Tibial artery (tissue), 4 donors: Measurements from ENCODE around the gene KLF6.

Source experiments
- DNase-seq, 2 donors: peaks; one replicate each; pipeline ENCODE4 v3.0.0-alpha.2; 2019
- H3K27ac ChIP-seq, 2 donors: fragments of 200-600 bp; sonication (generic) in 1 of 2; 1 replicate in 1 of 2; 2 replicates in 1 of 2; pipeline ENCODE4 v1.5.1; 2018 to 2019; ENCODE audit warnings: mild to moderate bottlenecking in 1 of 2
- H3K27me3 ChIP-seq, 2 donors: fragments of 200-600 bp; sonication (generic) in 1 of 2; one replicate each; pipeline versions ENCODE4 v1.5.1 to v1.6.0; 2016 to 2019
- H3K36me3 ChIP-seq, 3 donors: fragments of 200-600 bp; sonication (generic) in 2 of 3; one replicate each; pipeline ENCODE4 v1.5.1; 2016 to 2019; ENCODE audit warnings: mild to moderate bottlenecking in 2 of 3
- H3K4me1 ChIP-seq, 4 donors: fragments of 200-600 bp; sonication (generic) in 2 of 4; 1 replicate in 3 of 4; 2 replicates in 1 of 4; pipeline ENCODE4 v1.5.1; 2016 to 2019
- H3K4me3 ChIP-seq, 2 donors: fragments of 200-600 bp; sonication (generic) in 1 of 2; 1 replicate in 1 of 2; 2 replicates in 1 of 2; pipeline ENCODE4 v1.5.1; 2018 to 2019; ENCODE audit warnings: mild to moderate bottlenecking in 2 of 2
- H3K9me3 ChIP-seq, 3 donors: fragments of 200-600 bp; sonication (generic) in 1 of 3; one replicate each; pipeline ENCODE4 v1.5.1; 2016 to 2019
- CTCF ChIP-seq, 2 experiments: fragments of 200-600 bp in 1 of 2; fragments of 450-650 bp in 1 of 2; IDR thresholded peaks; one replicate each; pipeline ENCODE4 v1.5.1; 2017 to 2019; ENCODE audit warnings: antibody characterized with exemption in 2 of 2, mild to moderate bottlenecking in 1 of 2, moderate library complexity in 1 of 2
- intact Hi-C: fragments of 100-400 bp; cut with DNase I; formaldehyde crosslinking; loops from one replicate; pipeline ENCODE4 v1.15.0; 2023; ENCODE audit warnings: low total_unique reads

KLF6 gene

GRCh38 chr10:3790858-3791257 is 5.8 kb upstream of the KLF6 start:
- Histone ChIP-seq H3K36me3 (no peaks in the 10 kb centered on the region), H3K4me1 (peaks cover 0 to 9% (median 2%) of the 10 kb centered on the region in 4 donors), H3K4me3 (no peak overlapping the region), H3K27ac (no peak overlapping the region), H3K9me3 (peaks cover 0 to 4% (median 0%) of the 10 kb centered on the region in 3 donors), H3K27me3 (no peaks in the 10 kb centered on the region)
- intact Hi-C loops: no loop called here
- no peak for TF ChIP-seq CTCF (IDR thresholded peaks at IDR 0.05)
- DNase-seq: no peak

GRCh38 chr10:3790272-3790671 is 5.3 kb upstream of the KLF6 start:
- H3K27ac ChIP-seq: no peak overlapping the region
- no peak overlapping the region for H3K4me3 ChIP-seq
- peaks cover 0 to 9% (median 2%) of the 10 kb centered on the region in 4 donors for H3K4me1 ChIP-seq
- intact Hi-C loops: no loop called here
- H3K9me3 ChIP-seq: peaks cover 0 to 4% (median 0%) of the 10 kb centered on the region in 3 donors
- no peaks in the 10 kb centered on the region for H3K36me3 ChIP-seq
- DNase-seq: no peak
- no peak for TF ChIP-seq CTCF (IDR thresholded peaks at IDR 0.05)
- no peaks in the 10 kb centered on the region for H3K27me3 ChIP-seq

- H3K4me3 ChIP-seq: no peak overlapping the region
- H3K9me3 ChIP-seq: peaks cover 0 to 4% (median 0%) of the 10 kb centered on the region in 3 donors
- H3K36me3 ChIP-seq: no peaks in the 10 kb centered on the region
- intact Hi-C loops: loop anchor here (10.0 kb wide), 3 partner anchors 555 to 975 kb away; no protein-coding TSS in a partner anchor
- DNase-seq: no peak
- H3K4me1 ChIP-seq: peaks cover 0 to 9% (median 2%) of the 10 kb centered on the region in 4 donors
- no peak for TF ChIP-seq CTCF (IDR thresholded peaks at IDR 0.05)
- H3K27ac ChIP-seq: no peak overlapping the region
- H3K27me3 ChIP-seq: no peaks in the 10 kb centered on the region
Measured at GRCh38 chr10:3789621-3790020, 4.6 kb upstream of the KLF6 start.

GRCh38 chr10:3787816-3788215 is 2.8 kb upstream of the KLF6 start:
- no peak for TF ChIP-seq CTCF (IDR thresholded peaks at IDR 0.05)
- H3K4me3 ChIP-seq: no peak overlapping the region
- no peak for DNase-seq
- no peaks in the 10 kb centered on the region for H3K27me3 ChIP-seq
- H3K27ac ChIP-seq: no peak overlapping the region
- peaks cover 0 to 4% (median 0%) of the 10 kb centered on the region in 3 donors for H3K9me3 ChIP-seq
- H3K36me3 ChIP-seq: no peaks in the 10 kb centered on the region
- H3K4me1 ChIP-seq: peaks cover 0 to 9% (median 2%) of the 10 kb centered on the region in 4 donors
- intact Hi-C loops: loop anchor here (10.0 kb wide), 3 partner anchors 557 to 977 kb away; no protein-coding TSS in a partner anchor

GRCh38 chr10:3787016-3787400 is 2.0 kb upstream of the KLF6 start:
- Histone ChIP-seq H3K4me3 (no peak overlapping the region), H3K36me3 (peaks cover 0 to under 1% (median 0%) of the 10 kb centered on the region in 3 donors), H3K4me1 (peaks cover 0 to 9% (median 2%) of the 10 kb centered on the region in 4 donors), H3K27ac (peak overlapping the region; percentile 98 to 100), H3K27me3 (no peaks in the 10 kb centered on the region), H3K9me3 (peaks cover 0 to 4% (median 0%) of the 10 kb centered on the region in 3 donors)
- no peak for TF ChIP-seq CTCF (IDR thresholded peaks at IDR 0.05)
- intact Hi-C loops: loop anchor here (10.0 kb wide), 3 partner anchors 558 to 978 kb away; no protein-coding TSS in a partner anchor
- DNase-seq: no peak
